MCF 10A (cell line): ENCODE data around the gene PCGF3. TPM values are rescaled to one million over a fixed set of nuclear protein-coding genes. Genes with fewer than 3 reads are reported as not detected.
"Not testable (repeated sequence)": the region's sequence is repeated elsewhere in the genome, so short reads cannot be mapped to it uniquely, and the experiment has no call there.

Experiments
- BruUV-seq: library from RNA; stranded (reverse); fragments of 400-500 nt; replicated peaks from 2 replicates; lab custom pipeline; 2021; lab: Mats Ljungman, UMichigan
- CTCF ChIA-PET: fragments of 300-600 bp; sonication (Branson Sonifier 250); formaldehyde crosslinking; extraction: SDS; loops from one replicate; lab custom pipeline; 2021; ENCODE audit warnings: antibody characterized with exemption, inconsistent platforms; lab: Yijun Ruan, JAX
- POLR2A ChIA-PET: fragments of 300-600, 350-650 bp; sonication (Branson Sonifier 250); formaldehyde crosslinking; extraction: SDS; loops from one replicate; lab custom pipeline; 2020; ENCODE audit warnings: antibody characterized with exemption, inconsistent platforms; lab: Yijun Ruan, JAX
- DNase-seq: peaks from one replicate; pipeline ENCODE4 v3.0.0-alpha.2; 2018; ENCODE audit not compliant: unreplicated experiment
- H3K27ac Mint-ChIP-seq: one replicate; pipeline ENCODE4 v1.8.0; 2022; ENCODE audit warnings: mild to moderate bottlenecking, low read depth, mixed read lengths; ENCODE audit not compliant: unreplicated experiment
- H3K27me3 Mint-ChIP-seq: one replicate; pipeline ENCODE4 v1.8.0; 2022; ENCODE audit warnings: mixed read lengths; ENCODE audit not compliant: insufficient read depth, unreplicated experiment
- H3K36me3 Mint-ChIP-seq: one replicate; pipeline ENCODE4 v1.8.0; 2022; ENCODE audit warnings: mild to moderate bottlenecking, moderate library complexity, mixed read lengths; ENCODE audit not compliant: insufficient read depth, unreplicated experiment
- H3K4me1 Mint-ChIP-seq: one replicate; pipeline ENCODE4 v1.8.0; 2022; ENCODE audit warnings: mixed read lengths; ENCODE audit not compliant: insufficient read depth, unreplicated experiment
- H3K4me3 Mint-ChIP-seq: one replicate; pipeline ENCODE4 v1.8.0; 2022; ENCODE audit warnings: mild to moderate bottlenecking, moderate library complexity, mixed read lengths; ENCODE audit not compliant: unreplicated experiment
- H3K9me3 Mint-ChIP-seq: one replicate; pipeline ENCODE4 v1.8.0; 2022; ENCODE audit warnings: mixed read lengths; ENCODE audit not compliant: unreplicated experiment
- CTCF ChIP-seq: fragments of 200-600 bp; IDR thresholded peaks from one replicate; pipeline ENCODE4 v1.8.0; 2022; ENCODE audit warnings: antibody characterized with exemption, mild to moderate bottlenecking; ENCODE audit not compliant: unreplicated experiment
- intact Hi-C: fragments of 100-400 bp; cut with micrococcal nuclease; formaldehyde crosslinking; loops from 2 replicates; pipeline ENCODE4 v1.14.1; 2022
- total RNA-seq: library from RNA; stranded (reverse); gene quantifications from 2 replicates; pipeline ENCODE4 v1.2.3, GENCODE V29; 2022

PCGF3 gene
- total RNA-seq, 1 experiment from 2014 or later, result 26.5 TPM

DNA sequence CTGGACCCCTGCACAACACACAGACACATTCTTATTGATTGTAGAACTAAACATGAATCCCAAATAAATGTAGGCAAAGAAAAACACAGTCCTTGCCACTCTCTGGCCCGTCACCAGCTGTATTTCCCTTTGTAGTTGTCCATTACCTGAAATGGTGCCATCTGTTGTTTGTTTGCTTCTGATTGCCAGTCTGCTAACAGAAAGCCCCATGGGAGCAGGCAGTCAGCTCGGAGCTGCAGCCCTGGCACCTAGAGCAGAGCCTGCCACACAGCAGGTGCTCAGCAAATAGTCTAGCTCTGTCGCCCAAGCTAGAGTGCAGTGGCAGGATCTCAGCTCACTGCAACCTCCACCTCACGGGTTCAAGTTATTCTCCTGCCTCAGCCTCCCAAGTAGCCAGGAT is 91.4 kb downstream of the PCGF3 start:
- DNase-seq, result no peak
- ChIA-PET CTCF (no interaction called here), POLR2A (interaction anchor here (0.8 kb wide), 1 partner anchor 135 kb away, joined by 3 read pairs; the partner anchor contains the start of genes GAK and TMEM175)
- intact Hi-C loops, result no loop called here
- no TSS peak for BruUV-seq
- no peaks in the 10 kb centered on the region for H3K36me3 Mint-ChIP-seq
- H3K27me3 Mint-ChIP-seq, result no peaks in the 10 kb centered on the region
- no peak for TF ChIP-seq CTCF
- peaks cover 7% of the 10 kb centered on the region for H3K4me1 Mint-ChIP-seq
- H3K4me3 Mint-ChIP-seq, result no peak overlapping the region
- H3K9me3 Mint-ChIP-seq, result no peaks in the 10 kb centered on the region
- no peak overlapping the region for H3K27ac Mint-ChIP-seq

DNA sequence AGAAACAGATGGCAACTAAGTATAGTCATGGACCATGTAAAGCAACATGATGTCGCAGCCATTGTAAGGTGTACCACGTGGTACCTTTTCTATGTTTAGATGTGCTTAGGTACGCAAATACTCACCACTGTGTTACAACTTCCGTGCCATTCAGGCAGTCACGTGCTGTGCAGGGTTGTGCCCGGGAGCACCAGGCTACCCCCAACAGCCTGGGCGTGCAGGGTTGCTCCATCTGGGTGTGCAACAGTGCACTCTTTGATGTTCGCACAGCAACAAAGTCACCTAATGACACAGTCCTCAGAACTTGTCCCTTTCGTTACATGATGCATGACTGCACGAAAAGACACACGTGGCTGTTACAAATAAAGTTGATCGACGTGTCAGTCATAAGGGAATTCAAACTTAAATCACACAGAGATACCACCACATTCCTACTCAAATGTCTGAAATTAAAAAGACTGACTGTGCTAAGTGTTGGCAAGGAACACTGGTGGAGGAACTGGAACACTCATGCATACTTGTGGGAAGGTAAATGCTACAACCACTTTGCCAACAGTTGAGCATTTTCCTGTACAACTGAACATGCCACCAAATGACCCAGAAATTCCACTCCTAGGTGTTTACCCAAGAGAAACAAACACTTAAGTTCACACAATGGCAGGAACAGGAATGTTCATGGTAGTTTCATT is 95.9 kb downstream of the PCGF3 start:
- H3K27me3 Mint-ChIP-seq, result no peaks in the 10 kb centered on the region
- no peak overlapping the region for H3K27ac Mint-ChIP-seq
- ChIA-PET CTCF (interaction anchor here (0.7 kb wide), 1 partner anchor 241 kb away, joined by 3 read pairs; no protein-coding TSS in a partner anchor), POLR2A (no interaction called here)
- BruUV-seq, result no TSS peak
- no peak overlapping the region for H3K4me3 Mint-ChIP-seq
- no peak for TF ChIP-seq CTCF
- intact Hi-C loops, result no loop called here
- H3K9me3 Mint-ChIP-seq, result no peaks in the 10 kb centered on the region
- H3K4me1 Mint-ChIP-seq, result peaks cover 7% of the 10 kb centered on the region
- H3K36me3 Mint-ChIP-seq, result no peaks in the 10 kb centered on the region
- no peak for DNase-seq

DNA sequence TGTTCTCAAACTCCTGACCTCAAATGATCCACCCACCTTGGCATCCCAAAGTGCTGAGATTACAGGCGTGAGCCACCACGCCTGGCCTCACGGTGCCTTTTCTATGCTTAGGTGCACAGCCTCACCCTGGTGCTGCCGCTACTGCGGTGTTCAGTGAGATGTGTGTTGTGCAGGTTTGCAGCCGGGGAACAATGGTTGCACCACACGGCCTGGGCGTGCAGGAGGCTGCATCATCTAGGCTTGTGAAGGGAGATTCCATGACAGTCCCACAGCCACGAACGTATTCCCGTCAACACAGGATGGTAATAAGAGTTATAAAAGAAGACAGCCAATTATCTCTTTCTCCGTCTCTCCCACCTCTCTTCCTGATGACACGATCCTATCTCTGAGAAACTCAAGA is 98.3 kb downstream of the PCGF3 start:
- ChIA-PET POLR2A (no interaction called here), CTCF (interaction anchor here (1.1 kb wide), 1 partner anchor 10 kb away, joined by 5 read pairs; no protein-coding TSS in a partner anchor)
- no TSS peak for BruUV-seq
- no peak for TF ChIP-seq CTCF
- no peaks in the 10 kb centered on the region for H3K36me3 Mint-ChIP-seq
- no peak for DNase-seq
- intact Hi-C loops, result no loop called here
- no peak overlapping the region for H3K4me3 Mint-ChIP-seq
- H3K9me3 Mint-ChIP-seq, result no peaks in the 10 kb centered on the region
- no peak overlapping the region for H3K27ac Mint-ChIP-seq
- no peaks in the 10 kb centered on the region for H3K27me3 Mint-ChIP-seq
- peaks cover 5% of the 10 kb centered on the region for H3K4me1 Mint-ChIP-seq

DNA sequence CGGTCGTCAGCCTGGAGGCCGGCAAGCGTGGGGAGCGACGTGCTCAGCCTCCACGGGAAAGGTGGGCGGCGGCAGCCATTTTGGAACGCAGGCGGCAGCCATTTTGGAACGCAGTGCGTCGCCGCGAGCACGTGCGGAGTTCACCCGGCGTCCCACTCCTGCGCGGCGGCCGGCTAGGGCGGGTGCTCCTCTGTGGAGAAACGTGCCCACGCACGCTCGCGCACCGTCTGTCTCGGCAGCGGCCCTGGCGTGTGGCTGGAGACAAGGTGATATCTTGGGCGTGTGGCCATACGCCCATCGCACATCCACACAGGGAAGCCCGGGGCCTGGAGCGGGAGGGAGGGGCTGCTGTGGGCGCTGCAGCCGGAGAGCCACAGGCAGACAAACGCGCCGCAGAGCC is 99.2 kb downstream of the PCGF3 start:
- ChIA-PET POLR2A (no interaction called here), CTCF (no interaction called here)
- no peak for TF ChIP-seq CTCF
- Mint-ChIP-seq H3K9me3 (no peaks in the 10 kb centered on the region), H3K4me3 (no peak overlapping the region), H3K36me3 (no peaks in the 10 kb centered on the region), H3K4me1 (no peaks in the 10 kb centered on the region), H3K27me3 (no peaks in the 10 kb centered on the region), H3K27ac (no peak overlapping the region)
- intact Hi-C loops, result no loop called here
- no TSS peak for BruUV-seq
- DNase-seq, result no peak

DNA sequence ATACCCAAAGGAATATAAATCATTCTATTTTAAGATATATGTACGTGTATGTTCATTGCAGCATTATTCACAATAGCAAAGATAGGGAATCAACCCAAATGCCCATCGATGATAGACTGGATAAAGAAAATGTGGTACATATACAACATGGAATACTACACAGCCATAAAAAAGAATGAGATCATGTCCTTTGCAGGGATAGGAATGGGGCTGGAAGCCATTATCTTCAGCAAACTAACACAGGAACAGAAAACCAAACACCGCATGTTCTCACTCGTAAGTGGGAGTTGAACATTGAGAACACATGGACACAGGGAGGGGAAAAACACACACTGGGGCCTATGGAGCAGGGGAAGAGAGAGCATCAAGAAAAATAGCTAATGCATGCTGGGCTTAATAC is 101.3 kb downstream of the PCGF3 start:
- not testable (repeated sequence) for H3K4me3 Mint-ChIP-seq

More for the DNA sequence above, 101.3 kb downstream of the PCGF3 start:
- H3K27ac Mint-ChIP-seq, BruUV-seq, CTCF ChIA-PET, H3K27me3 Mint-ChIP-seq, POLR2A ChIA-PET, H3K9me3 Mint-ChIP-seq, intact Hi-C loops, H3K36me3 Mint-ChIP-seq, H3K4me1 Mint-ChIP-seq, DNase-seq: not testable (repeated sequence)
